HepG2 (cell line): Measurements from ENCODE around the gene LYPD4. TPM values are rescaled to one million over a fixed set of nuclear protein-coding genes. Genes with fewer than 3 reads are reported as not detected.
A peak's percentile ranks its signal among the peaks of the same experiment; 100 is the strongest.

Source experiments
- ATAC-seq: fragments of 200-7000 bp; cut with Tn5 transposase; 3 replicates; pipeline ENCODE4 v1.9.1; 2020; ENCODE audit warnings: mild to moderate bottlenecking, moderate library complexity
- BruUV-seq: library from RNA; stranded (reverse); fragments of 400-500 nt; replicated peaks from 2 replicates; lab custom pipeline; 2021; lab: Mats Ljungman, UMichigan
- CTCF ChIA-PET: fragments of 300-600 bp; formaldehyde crosslinking; extraction: SDS; loops from one replicate; lab custom pipeline; 2021; ENCODE audit warnings: low total read pairs, inconsistent platforms, low intra/inter-chr PET ratio; lab: Yijun Ruan, JAX
- POLR2A ChIA-PET: fragments of 350-600 bp; sonication (Branson Sonifier 250); formaldehyde crosslinking; loops from one replicate; lab custom pipeline; 2020; ENCODE audit warnings: antibody characterized with exemption, inconsistent platforms; lab: Yijun Ruan, JAX
- DNase-seq: peaks from one replicate; pipeline ENCODE4 v3.0.0-alpha.2; 2015; ENCODE audit warnings: low spot score
- FAIRE-seq: peaks from 3 replicates; lab custom pipeline; 2011; peaks lifted over from hg19 to GRCh38; lab: Jason Lieb, UNC
- H2AFZ ChIP-seq: one replicate; pipeline ENCODE4 v1.6.1; 2011; ENCODE audit warnings: low read length, inconsistent platforms
- H3K27ac ChIP-seq: fragments of 300-600 bp; 3 replicates; pipeline ENCODE4 v1.8.0; 2011; ENCODE audit warnings: mixed run types, mild to moderate bottlenecking, mixed read lengths, low read length, inconsistent platforms; ENCODE audit not compliant: insufficient read depth; ENCODE audit errors: extremely low read length
- H3K27me3 ChIP-seq, 2 experiments: fragments of 200-600 bp in 1 of 2; 2 replicates in 1 of 2; 3 replicates in 1 of 2; pipeline versions ENCODE4 v1.6.0 to v1.8.0; 2011; ENCODE audit warnings: low read length in 2 of 2, mild to moderate bottlenecking in 2 of 2, moderate library complexity in 2 of 2, inconsistent platforms in 1 of 2; ENCODE audit not compliant: insufficient read depth in 2 of 2, control insufficient read depth in 1 of 2
- H3K36me3 ChIP-seq, 2 experiments: fragments of 200-600 bp in 1 of 2; replicated peaks in 1 of 2; 2 replicates in 1 of 2; 3 replicates in 1 of 2; pipeline versions ENCODE4 v1.5.1 to v1.8.0; 2011; ENCODE audit warnings: low read length in 2 of 2, inconsistent platforms in 1 of 2; ENCODE audit not compliant: insufficient read depth in 2 of 2, control insufficient read depth in 1 of 2
- H3K4me1 ChIP-seq: 2 replicates; pipeline ENCODE4 v1.5.1; 2012; ENCODE audit warnings: low read length, inconsistent platforms; ENCODE audit not compliant: insufficient read depth
- H3K4me2 ChIP-seq: 2 replicates; pipeline ENCODE4 v1.6.0; 2011; ENCODE audit warnings: low read depth, low read length, inconsistent platforms
- H3K4me3 ChIP-seq, 3 experiments: fragments of 200-600 bp in 1 of 3; sonication (generic), shearing (Covaris generic) in 1 of 3; replicated peaks in 1 of 3; 2 replicates each; pipeline ENCODE4 v1.5.1; 2011 to 2016; ENCODE audit warnings: low read length in 3 of 3, inconsistent platforms in 2 of 3, low read depth in 2 of 3, mild to moderate bottlenecking in 2 of 3, control low read depth in 1 of 3, mixed read lengths in 1 of 3; ENCODE audit not compliant: insufficient read depth in 1 of 3
- H3K79me2 ChIP-seq: one replicate; pipeline ENCODE4 v1.6.1; 2011; ENCODE audit warnings: low read length, inconsistent platforms; ENCODE audit not compliant: insufficient read depth
- H3K9ac ChIP-seq: 2 replicates; pipeline ENCODE4 v1.6.0; 2011; ENCODE audit warnings: mild to moderate bottlenecking, low read depth, low read length, inconsistent platforms; ENCODE audit not compliant: insufficient read depth
- H3K9me3 ChIP-seq: 2 replicates; pipeline ENCODE4 v1.5.1; 2012; ENCODE audit warnings: mild to moderate bottlenecking, low read length
- H4K20me1 ChIP-seq: 2 replicates; pipeline ENCODE4 v1.6.0; 2011; ENCODE audit warnings: inconsistent platforms, mild to moderate bottlenecking, low read length, moderate library complexity; ENCODE audit not compliant: insufficient read depth
- CHCHD3 ChIP-seq: sonication (generic); formaldehyde crosslinking; IDR thresholded peaks from 2 replicates; pipeline ENCODE4 v1.8.0; 2022; ENCODE audit warnings: mild to moderate bottlenecking, missing genetic modification reagents, moderate library complexity
- FOXA1 ChIP-seq, 2 experiments: fragments of 450-650 bp in 1 of 2; sonication (generic) in 1 of 2; formaldehyde crosslinking in 1 of 2; IDR thresholded peaks; 2 replicates each; pipeline versions ENCODE4 v1.4.0 to v1.6.1; 2016 to 2020; ENCODE audit warnings: missing genetic modification reagents in 1 of 2
- HOXA5 ChIP-seq: sonication (generic); formaldehyde crosslinking; IDR thresholded peaks from 2 replicates; pipeline ENCODE4 v1.4.0; 2020; ENCODE audit warnings: missing genetic modification reagents
- POGZ ChIP-seq: sonication (generic); formaldehyde crosslinking; IDR thresholded peaks from 2 replicates; pipeline ENCODE4 v1.4.0; 2020; ENCODE audit warnings: mild to moderate bottlenecking, missing genetic modification reagents
- RAD21 ChIP-seq: fragments of 450-650 bp; formaldehyde crosslinking; IDR thresholded peaks from 2 replicates; pipeline ENCODE4 v1.5.0; 2020; ENCODE audit warnings: mild to moderate bottlenecking
- SNAI1 ChIP-seq: sonication (generic); formaldehyde crosslinking; IDR thresholded peaks from 2 replicates; pipeline ENCODE4 v1.5.0; 2020; ENCODE audit warnings: mild to moderate bottlenecking, missing genetic modification reagents, borderline replicate concordance
- SNAPC2 ChIP-seq: sonication (generic); formaldehyde crosslinking; IDR thresholded peaks from 2 replicates; pipeline ENCODE4 v1.8.1; 2022; ENCODE audit warnings: mild to moderate bottlenecking, missing genetic modification reagents
- TGIF2 ChIP-seq: IDR thresholded peaks from 2 replicates; pipeline ENCODE4 v1.6.1; 2016; ENCODE audit warnings: control low read depth, missing compliant biosample characterization
- ZBTB20 ChIP-seq: sonication (generic); formaldehyde crosslinking; IDR thresholded peaks from 2 replicates; pipeline ENCODE4 v1.8.1; 2023; ENCODE audit warnings: missing genetic modification reagents, low read depth, mild to moderate bottlenecking, borderline replicate concordance
- ZMAT3 ChIP-seq: sonication (generic); formaldehyde crosslinking; conservative IDR thresholded peaks from 2 replicates; pipeline ENCODE4 v1.7.0; 2021; ENCODE audit warnings: missing genetic modification reagents
- ZNF143 ChIP-seq: sonication (generic); formaldehyde crosslinking; IDR thresholded peaks from 2 replicates; pipeline ENCODE4 v1.4.0; 2020; ENCODE audit warnings: missing genetic modification reagents
- ZNF354B ChIP-seq: sonication (generic); formaldehyde crosslinking; IDR thresholded peaks from 2 replicates; pipeline ENCODE4 v1.8.0; 2022; ENCODE audit warnings: mild to moderate bottlenecking, missing genetic modification reagents
- ZNF547 ChIP-seq: sonication (generic); formaldehyde crosslinking; IDR thresholded peaks from 2 replicates; pipeline ENCODE4 v1.5.1; 2020; ENCODE audit warnings: mild to moderate bottlenecking, missing genetic modification reagents
- ZNF552 ChIP-seq: sonication (generic); formaldehyde crosslinking; IDR thresholded peaks from 2 replicates; pipeline ENCODE4 v1.9.0; 2022; ENCODE audit warnings: missing genetic modification reagents, mild to moderate bottlenecking, borderline replicate concordance
- ZNF569 ChIP-seq: sonication (generic); formaldehyde crosslinking; IDR thresholded peaks from 2 replicates; pipeline ENCODE4 v1.5.0; 2020; ENCODE audit warnings: mild to moderate bottlenecking, missing genetic modification reagents, moderate library complexity, borderline replicate concordance
- ZSCAN22 ChIP-seq: sonication (generic); formaldehyde crosslinking; IDR thresholded peaks from 2 replicates; pipeline ENCODE4 v1.4.0; 2020; ENCODE audit warnings: mild to moderate bottlenecking, missing genetic modification reagents
- WGBS: methylation state at CpG from one replicate; pipeline ENCODE4 v1.1.6; 2017; ENCODE audit warnings: low lambda C conversion rate; 5-methylcytosine and 5-hydroxymethylcytosine counted together
- in situ Hi-C: cut with HindIII; loops from 2 replicates; pipeline ENCODE4 v1.10.0; 2017; ENCODE audit warnings: low pct_unique_long_range_greater_than_20kb; ENCODE audit not compliant: extremely low pct_ligation_motif_present
- intact Hi-C: fragments of 100-400 bp; cut with micrococcal nuclease; formaldehyde crosslinking; loops from one replicate; pipeline ENCODE4 v1.10.0; 2022; ENCODE audit not compliant: unreplicated experiment
- polyA plus RNA-seq, 8 experiments: library from polyadenylated mRNA; depleted of rRNA in 3 of 8; stranded (reverse) in 7 of 8; unstranded in 1 of 8; fragments of >200 nt; fragmentation: Illumina TruSeq in 4 of 8; extraction: Trizol in 4 of 8; gene quantifications; 2 replicates each; pipeline versions ENCODE4 v1.2.1 to v1.2.3, GENCODE V29; 2011 to 2016; ENCODE audit warnings: low read depth in 4 of 8, missing spikeins in 1 of 8, mixed read lengths in 1 of 8; ENCODE audit not compliant: insufficient read depth in 1 of 8
- total RNA-seq, 5 experiments: library from RNA; depleted of rRNA; stranded (reverse); fragments of >200 nt; fragmentation: Illumina TruSeq; extraction: Trizol; gene quantifications; 2 replicates each; pipeline ENCODE4 v1.2.3, GENCODE V29; 2016; ENCODE audit warnings: low read depth in 1 of 5
- TF ChIP-seq, protein P1 (sequence below): sonication (generic); formaldehyde crosslinking; IDR thresholded peaks from 2 replicates; pipeline ENCODE4 v1.4.0; 2020; ENCODE audit warnings: missing genetic modification reagents, borderline replicate concordance
- TF ChIP-seq, protein P2 (sequence below): sonication (generic); formaldehyde crosslinking; IDR thresholded peaks from 2 replicates; pipeline ENCODE4 v1.5.0; 2020; ENCODE audit warnings: missing genetic modification reagents
- TF ChIP-seq, protein P3 (sequence below): sonication (generic); formaldehyde crosslinking; IDR thresholded peaks from 2 replicates; pipeline ENCODE4 v1.4.0; 2020; ENCODE audit warnings: missing genetic modification reagents

The LYPD4 gene
- total and polyA plus RNA-seq, 2 of the 13 experiments (the other 11 are each of a cell fraction or from before 2014, with no cell fraction given) = not detected

DNA sequence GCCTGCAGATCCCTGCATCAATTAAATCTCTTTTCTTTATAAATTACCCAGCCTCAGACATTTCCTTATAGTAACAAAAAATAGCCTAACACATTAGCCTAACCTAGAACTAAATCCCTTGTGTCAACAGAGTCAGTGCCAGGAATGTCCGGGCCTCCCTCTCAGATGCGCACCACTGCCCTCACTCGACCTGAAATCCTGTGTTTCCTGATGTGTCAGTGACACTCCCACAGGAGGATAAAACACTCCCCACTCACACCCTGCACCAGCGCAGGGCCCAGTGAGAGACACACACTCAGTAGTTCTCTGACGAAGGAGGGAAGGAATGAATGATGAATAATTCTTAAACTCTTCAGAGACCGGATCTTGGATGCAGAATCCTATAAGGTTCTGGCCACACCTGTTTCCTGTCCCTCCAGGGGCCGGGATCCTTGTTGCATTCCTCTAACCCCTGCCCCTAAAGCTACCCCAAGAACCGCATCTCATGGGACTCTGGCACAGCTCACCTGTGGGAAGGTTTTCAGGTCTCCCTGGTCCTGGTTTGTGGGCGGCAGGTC is 45.0 kb downstream of the LYPD4 start (continued):
- TF ChIP-seq, protein P1, sequence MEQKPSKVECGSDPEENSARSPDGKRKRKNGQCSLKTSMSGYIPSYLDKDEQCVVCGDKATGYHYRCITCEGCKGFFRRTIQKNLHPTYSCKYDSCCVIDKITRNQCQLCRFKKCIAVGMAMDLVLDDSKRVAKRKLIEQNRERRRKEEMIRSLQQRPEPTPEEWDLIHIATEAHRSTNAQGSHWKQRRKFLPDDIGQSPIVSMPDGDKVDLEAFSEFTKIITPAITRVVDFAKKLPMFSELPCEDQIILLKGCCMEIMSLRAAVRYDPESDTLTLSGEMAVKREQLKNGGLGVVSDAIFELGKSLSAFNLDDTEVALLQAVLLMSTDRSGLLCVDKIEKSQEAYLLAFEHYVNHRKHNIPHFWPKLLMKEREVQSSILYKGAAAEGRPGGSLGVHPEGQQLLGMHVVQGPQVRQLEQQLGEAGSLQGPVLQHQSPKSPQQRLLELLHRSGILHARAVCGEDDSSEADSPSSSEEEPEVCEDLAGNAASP (CRISPR knock-in tag) = peak; percentile 84; the same call in 1 of the 2 replicates
- TF ChIP-seq FOXA1 (IDR thresholded peaks at IDR 0.05) (no peak), FOXA1 (CRISPR knock-in tag; IDR thresholded peaks at IDR 0.05) (peak; percentile 76)

DNA sequence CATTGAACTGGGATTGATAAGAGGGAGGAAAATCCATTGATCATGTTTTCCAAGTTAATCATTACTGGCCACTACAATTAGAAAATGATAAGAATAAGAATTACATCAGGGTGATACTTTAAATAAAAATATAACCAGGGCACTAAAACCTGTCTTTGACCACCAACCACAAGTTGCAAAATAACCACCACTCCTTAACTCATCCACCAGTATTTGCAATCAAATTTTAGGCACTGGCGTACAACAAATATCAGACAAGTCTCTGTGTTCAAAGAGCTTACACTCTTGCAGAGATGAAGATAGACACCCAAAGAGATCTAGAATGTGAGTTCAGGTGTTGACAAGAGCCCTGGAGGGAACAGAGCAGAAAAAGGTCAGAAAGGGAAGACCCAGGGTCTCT is 47.6 kb downstream of the LYPD4 start:
- intact Hi-C loops (loop anchor here (10.0 kb wide), 1 partner anchor 158 kb away; the partner anchor contains the start of gene RABAC1), in situ Hi-C loops (no loop called here)
- no peak for ATAC-seq
- H3K79me2 ChIP-seq = no peaks in the 10 kb centered on the region
- no peak overlapping the region for H3K27ac ChIP-seq
- H2AFZ ChIP-seq = no peak overlapping the region
- ChIA-PET CTCF (no interaction called here), POLR2A (no interaction called here)
- no peaks in the 10 kb centered on the region for H4K20me1 ChIP-seq
- H3K4me1 ChIP-seq = peaks cover 10% of the 10 kb centered on the region
- no peaks in the 10 kb centered on the region for H3K9me3 ChIP-seq
- no peak overlapping the region for H3K4me3 ChIP-seq
- no peak overlapping the region for H3K4me2 ChIP-seq
- FAIRE-seq = no peak
- H3K27me3 ChIP-seq = peaks cover 0 to 15% of the 10 kb centered on the region in 2 experiments; a peak in 2 of 5 replicates
- no peak for DNase-seq
- no peak overlapping the region for H3K9ac ChIP-seq
- 79% methylated on average over 1 of the region's 1 CpG for WGBS
- no TSS peak for BruUV-seq
- H3K36me3 ChIP-seq = no peaks in the 10 kb centered on the region
- TF ChIP-seq POGZ = no peak
- no peak for TF ChIP-seq TGIF2 (CRISPR knock-in tag)
- no peak for TF ChIP-seq SNAI1 (CRISPR knock-in tag)
- TF ChIP-seq, protein P2, sequence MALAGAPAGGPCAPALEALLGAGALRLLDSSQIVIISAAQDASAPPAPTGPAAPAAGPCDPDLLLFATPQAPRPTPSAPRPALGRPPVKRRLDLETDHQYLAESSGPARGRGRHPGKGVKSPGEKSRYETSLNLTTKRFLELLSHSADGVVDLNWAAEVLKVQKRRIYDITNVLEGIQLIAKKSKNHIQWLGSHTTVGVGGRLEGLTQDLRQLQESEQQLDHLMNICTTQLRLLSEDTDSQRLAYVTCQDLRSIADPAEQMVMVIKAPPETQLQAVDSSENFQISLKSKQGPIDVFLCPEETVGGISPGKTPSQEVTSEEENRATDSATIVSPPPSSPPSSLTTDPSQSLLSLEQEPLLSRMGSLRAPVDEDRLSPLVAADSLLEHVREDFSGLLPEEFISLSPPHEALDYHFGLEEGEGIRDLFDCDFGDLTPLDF (CRISPR knock-in tag) = no peak
- no peak for TF ChIP-seq ZSCAN22 (CRISPR knock-in tag)
- TF ChIP-seq RAD21 (CRISPR knock-in tag) = no peak
- TF ChIP-seq HOXA5 = no peak
- TF ChIP-seq ZNF552 (CRISPR knock-in tag) = no peak
- no peak for TF ChIP-seq CHCHD3 (CRISPR knock-in tag)
- no peak for TF ChIP-seq ZBTB20 (CRISPR knock-in tag)
- no peak for TF ChIP-seq ZNF547 (CRISPR knock-in tag)
- TF ChIP-seq ZNF143 (CRISPR knock-in tag) = no peak
- TF ChIP-seq ZNF569 (CRISPR knock-in tag) = no peak
- TF ChIP-seq, protein P3, sequence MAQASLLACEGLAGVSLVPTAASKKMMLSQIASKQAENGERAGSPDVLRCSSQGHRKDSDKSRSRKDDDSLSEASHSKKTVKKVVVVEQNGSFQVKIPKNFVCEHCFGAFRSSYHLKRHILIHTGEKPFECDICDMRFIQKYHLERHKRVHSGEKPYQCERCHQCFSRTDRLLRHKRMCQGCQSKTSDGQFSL = no peak
- TF ChIP-seq ZNF354B = no peak
- no peak for TF ChIP-seq SNAPC2 (CRISPR knock-in tag)
- no peak for TF ChIP-seq ZMAT3
